Activated CD8-positive, alpha-beta memory T cell treated with anti-CD3 and anti-CD28 coated beads for 36 hours (primary cell): ENCODE measurements around the gene TRDMT1. TPM values are rescaled to one million over a fixed set of nuclear protein-coding genes. Genes with fewer than 3 reads are reported as not detected.

ENCODE experiments used
- CTCF ChIA-PET: fragments of 350-600 bp; sonication (Branson Sonifier 250); formaldehyde crosslinking; loops from one replicate; lab custom pipeline; 2021; ENCODE audit warnings: antibody characterized with exemption; lab: Charles Lee
- POLR2A ChIA-PET: fragments of 350-600 bp; sonication (Branson Sonifier 250); formaldehyde crosslinking; loops from one replicate; lab custom pipeline; 2021; ENCODE audit warnings: antibody characterized with exemption; lab: Charles Lee
- total RNA-seq, 2 experiments: library from RNA; stranded (reverse); gene quantifications; one replicate each; pipeline ENCODE4 v1.2.3, GENCODE V29; 2021

TRDMT1 gene
- total RNA-seq, 2 experiments from 2014 or later = 7.1 to 9.0 TPM

DNA sequence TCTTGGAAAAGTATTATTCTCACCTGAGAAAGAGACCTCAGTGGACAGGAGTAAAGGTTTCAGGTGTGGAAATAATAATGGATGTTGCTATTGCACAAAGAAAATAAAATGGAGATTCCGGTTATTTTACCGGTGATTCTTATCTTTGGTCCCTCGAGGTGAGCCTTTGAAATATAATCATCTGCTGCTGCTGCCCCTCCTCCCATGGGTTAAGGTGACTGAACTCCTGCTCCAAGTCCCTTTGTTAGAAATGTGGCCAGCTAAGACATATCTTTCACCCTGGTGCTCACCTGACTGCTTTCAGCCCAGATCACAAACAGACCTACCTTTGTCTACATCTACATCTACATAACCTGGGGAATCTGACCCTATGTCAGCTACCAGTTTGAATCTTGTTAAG is 77.5 kb downstream of the TRDMT1 start:
- CTCF ChIA-PET = no interaction called here
- POLR2A ChIA-PET = no interaction called here

DNA sequence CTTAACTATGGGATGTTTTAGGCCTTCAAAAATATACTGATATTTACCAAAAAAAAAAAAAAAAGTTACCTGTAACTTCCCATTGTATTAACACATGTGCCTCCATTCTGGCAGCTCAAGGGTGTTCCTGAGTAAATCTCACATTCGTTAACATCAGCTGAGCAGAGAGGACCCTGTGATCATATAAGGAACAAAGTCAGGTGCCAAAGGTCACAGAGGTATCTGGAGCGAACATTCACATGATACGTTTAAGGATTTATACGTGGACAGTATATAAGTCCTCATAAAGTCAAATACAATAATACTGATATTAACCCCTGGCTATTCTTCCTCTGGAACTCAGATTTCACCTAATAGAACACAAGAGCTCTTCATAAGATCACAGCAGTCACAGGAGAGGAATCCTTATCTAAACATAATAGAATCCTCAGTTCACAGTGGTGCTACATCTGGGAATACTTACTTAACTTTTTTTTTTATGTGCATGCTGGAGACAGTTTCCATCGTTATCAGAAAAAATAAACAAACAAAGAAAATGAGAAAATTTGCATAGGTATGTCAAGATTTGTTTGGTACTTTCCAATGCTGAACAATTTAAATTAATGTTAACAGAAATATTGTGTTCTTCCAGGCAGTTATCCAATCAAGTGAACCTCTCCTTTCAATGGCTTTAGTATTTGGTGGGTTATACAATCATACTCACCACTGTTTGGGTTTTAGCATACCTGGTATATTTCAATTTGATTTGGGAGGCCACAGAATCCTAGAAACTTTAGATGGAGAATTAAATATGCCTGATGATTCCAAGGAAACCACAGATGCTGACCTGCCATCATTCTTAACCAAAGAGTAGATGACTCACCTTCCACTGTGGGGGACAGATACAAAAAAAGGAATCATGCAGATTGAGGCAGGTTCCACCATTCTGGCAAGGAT is 78.5 kb downstream of the TRDMT1 start:
- CTCF ChIA-PET = no interaction called here
- POLR2A ChIA-PET = no interaction called here

- CTCF ChIA-PET = no interaction called here
- POLR2A ChIA-PET = no interaction called here
These were observed 79.4 kb downstream of the TRDMT1 start for GRCh38 chr10:17122052-17122451.

- ChIA-PET POLR2A (no interaction called here), CTCF (no interaction called here)
These were observed 80.8 kb downstream of the TRDMT1 start for GRCh38 chr10:17120694-17121093.

DNA sequence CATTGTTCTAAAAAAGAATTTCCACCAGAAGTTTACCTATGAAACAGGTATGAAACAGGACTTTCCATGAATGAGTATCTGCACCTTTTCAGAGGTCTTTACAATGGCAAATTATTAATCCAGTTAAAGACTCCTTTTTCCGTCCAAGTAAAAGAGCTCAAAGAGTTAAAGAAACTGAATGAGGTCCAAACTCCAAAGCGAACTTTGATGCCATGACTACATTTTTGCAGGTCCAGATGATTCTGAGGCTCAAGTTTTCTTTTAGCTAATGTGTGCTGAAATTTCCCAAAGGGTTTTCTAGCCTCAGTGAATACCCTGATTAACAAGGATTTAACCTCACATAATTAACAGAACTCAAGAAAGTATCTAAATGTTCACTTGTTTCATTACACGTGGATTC is 81.6 kb downstream of the TRDMT1 start:
- ChIA-PET CTCF (no interaction called here), POLR2A (no interaction called here)

GRCh38 chr10:17116193-17116592 is 85.3 kb downstream of the TRDMT1 start:
- POLR2A ChIA-PET = no interaction called here

GRCh38 chr10:17115683-17116082 is 85.8 kb downstream of the TRDMT1 start:
- ChIA-PET CTCF (no interaction called here), POLR2A (interaction anchor here (0.7 kb wide), 2 partner anchors 9 to 246 kb away, joined by 4 to 6 read pairs; no protein-coding TSS in a partner anchor)

More at GRCh38 chr10:17116193-17116592, 85.3 kb downstream of the TRDMT1 start:
- CTCF ChIA-PET = no interaction called here

- CTCF ChIA-PET = interaction anchor here (0.7 kb wide), 1 partner anchor 52 kb away, joined by 4 read pairs; no protein-coding TSS in a partner anchor
- POLR2A ChIA-PET = interaction anchor here (0.7 kb wide), 2 partner anchors 9 to 245 kb away, joined by 4 to 6 read pairs; no protein-coding TSS in a partner anchor
These were observed 86.5 kb downstream of the TRDMT1 start for GRCh38 chr10:17114878-17115444.

DNA sequence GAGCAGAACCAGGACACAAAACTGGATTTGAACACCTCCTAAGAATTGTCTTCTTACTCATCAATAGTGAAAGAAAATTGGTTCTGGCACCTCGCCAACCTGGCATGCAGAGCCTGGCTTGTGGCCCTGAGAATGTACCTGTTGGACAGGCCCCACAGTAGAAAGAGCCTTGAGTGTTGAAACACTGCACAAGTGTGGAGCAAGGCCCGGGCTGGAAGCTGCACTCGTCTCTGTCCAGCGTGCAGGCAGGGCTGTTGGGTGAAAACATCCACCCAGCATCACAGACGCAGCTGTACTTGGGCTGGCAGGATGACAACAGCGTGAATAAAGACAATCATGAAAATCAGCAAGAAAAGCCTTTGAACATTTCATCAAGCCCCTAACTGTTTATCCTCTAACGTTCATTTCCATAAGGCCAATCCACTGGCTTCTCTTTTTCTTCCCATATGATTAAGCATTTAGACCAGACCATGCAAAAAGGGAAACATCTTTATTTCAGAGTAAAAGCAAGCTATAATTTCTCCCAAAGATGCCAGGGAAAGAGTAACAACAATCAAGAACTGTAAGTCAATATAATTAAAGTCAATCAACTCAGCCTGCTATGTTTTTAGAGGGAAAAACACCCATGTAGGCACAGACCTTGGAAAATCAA is 87.5 kb downstream of the TRDMT1 start:
- ChIA-PET POLR2A (no interaction called here), CTCF (no interaction called here)

DNA sequence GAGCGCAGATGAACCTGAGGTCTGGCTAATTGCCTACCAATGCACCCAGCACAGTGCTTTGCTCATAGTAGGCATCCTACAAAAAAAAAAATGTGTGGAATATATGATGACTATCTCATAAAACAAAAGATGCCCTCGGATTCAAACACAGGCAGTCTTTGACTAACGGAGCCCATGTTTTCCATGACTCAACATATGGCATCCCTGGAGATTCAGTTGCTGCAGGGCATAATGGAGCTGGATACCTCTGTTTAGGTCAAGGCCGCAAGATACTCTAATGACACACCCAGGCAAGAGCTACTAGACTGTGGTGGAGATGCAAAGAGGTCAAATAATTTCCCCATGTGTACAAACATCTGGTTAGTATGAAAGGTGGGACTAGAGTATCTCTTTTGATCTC is 88.1 kb downstream of the TRDMT1 start:
- CTCF ChIA-PET = no interaction called here
- POLR2A ChIA-PET = no interaction called here

GRCh38 chr10:17112566-17112965 is 88.9 kb downstream of the TRDMT1 start:
- CTCF ChIA-PET = no interaction called here
- POLR2A ChIA-PET = no interaction called here

DNA sequence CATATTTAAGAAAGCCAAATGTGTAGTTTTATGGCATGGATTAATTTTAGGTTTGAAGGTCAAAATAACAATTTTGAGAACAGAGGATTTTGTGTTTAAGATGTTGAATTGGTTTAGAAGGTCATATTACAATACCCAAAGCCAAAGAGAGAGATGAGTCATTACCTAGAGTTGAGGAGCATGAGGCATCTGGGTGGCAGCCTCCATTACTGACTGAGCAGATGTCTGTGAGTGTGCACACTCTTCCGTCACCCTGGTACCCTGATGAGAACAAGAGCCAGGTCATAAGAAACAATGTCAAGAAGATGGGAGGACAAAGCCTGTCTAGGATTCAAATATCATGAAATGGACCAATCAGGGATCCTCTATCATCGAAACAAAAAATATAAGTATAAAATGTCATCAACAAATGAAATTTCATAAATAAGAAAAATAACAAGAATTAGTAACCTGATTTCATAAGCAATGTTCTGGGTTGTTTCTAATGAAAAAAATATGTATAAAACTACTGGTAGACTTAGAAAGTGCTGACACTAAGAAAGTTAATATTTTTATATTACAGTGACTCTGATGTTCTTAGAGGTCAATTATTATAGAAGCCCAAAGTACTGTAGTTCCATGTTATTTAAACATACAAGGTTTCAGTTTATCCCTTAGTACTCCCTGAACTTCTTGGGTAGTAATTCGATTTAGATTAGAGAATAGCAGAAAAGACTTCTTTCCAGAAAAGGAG is 91.8 kb downstream of the TRDMT1 start:
- CTCF ChIA-PET = no interaction called here
- POLR2A ChIA-PET = no interaction called here

DNA sequence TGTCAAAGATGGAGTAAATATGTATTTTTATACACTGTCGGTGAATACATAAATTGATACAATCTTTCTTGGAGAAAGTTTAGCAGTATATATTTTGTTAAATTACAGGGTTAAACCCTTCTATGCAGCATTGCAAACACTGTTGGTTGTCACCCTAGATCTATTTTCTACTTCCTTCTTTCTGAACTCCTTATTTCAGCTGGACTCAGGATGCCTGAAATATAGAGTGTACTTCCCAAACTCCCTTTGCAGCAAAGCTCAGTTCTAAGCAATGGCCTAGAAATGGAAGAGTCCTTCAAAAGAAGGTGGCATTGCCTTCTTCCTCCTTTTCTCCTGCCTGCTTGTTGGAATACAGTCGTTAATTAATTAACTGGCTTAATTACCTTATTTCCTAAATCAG is 92.4 kb downstream of the TRDMT1 start:
- ChIA-PET CTCF (no interaction called here), POLR2A (no interaction called here)

DNA sequence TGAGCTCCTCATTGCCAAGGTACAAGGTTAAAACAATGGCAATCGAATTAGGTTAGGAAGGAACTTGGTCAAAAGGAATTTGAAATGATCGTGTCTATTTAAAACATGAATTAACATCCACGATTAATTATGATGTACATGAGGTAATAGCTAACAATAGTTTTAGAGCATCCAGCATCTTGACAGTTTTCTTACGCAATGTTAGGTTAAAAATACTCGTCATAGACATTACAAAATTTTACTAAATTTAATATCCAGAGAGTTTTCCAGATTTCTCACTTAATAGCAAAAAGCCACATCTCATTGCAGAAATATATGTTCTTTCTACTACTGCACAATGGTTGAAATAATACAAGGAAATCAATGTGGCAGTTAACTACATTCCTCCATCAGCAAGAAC is 94.5 kb downstream of the TRDMT1 start:
- CTCF ChIA-PET = no interaction called here
- POLR2A ChIA-PET = no interaction called here

DNA sequence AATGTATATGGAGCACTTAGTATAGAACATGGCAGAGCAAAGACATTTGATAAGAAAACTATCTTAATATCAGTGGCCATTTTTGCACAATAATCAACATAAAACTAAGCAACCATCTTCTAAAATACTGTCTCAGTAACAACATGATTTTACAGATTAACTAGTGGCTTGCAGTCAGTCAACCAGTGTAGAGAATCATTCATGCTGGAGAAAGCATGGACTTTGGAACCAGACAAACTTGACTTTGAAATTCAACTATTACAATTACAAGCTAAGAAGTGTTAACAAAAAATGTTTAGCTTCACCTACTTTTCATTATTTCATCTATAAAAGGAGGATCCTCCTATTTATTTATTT is 99.6 kb downstream of the TRDMT1 start:
- POLR2A ChIA-PET = no interaction called here
- CTCF ChIA-PET = interaction anchor here (0.7 kb wide), 1 partner anchor 1968 kb away, joined by 4 read pairs; no protein-coding TSS in a partner anchor

DNA sequence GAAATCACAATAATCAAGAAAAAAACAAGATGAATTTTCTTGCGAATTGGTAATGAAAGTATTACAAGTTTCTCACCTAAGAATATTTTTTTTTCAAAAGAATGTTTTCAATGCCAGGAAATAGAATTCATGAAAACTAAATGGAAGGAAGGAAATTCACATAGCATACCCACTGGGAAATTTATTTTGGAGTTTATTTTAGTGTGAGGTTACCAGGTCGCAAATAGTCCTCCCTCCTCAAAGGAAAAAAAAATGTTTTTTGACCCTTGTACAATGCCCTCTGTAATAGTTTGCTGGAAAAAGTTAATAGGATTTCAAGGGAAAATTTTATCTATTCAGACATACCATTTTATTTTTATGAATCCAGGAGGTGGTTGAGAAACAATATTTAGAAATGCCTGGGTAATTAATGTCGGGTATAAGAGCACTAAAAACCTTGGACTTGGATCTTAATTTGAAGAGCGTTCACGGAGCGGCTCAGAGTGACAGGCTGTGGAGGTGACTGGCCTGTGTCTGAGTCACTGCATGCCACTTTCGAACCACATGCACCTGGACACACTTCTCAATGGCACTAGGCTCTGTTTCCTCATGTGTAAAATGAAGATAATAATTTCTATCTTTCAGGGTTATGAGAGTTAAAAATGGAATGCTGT is 100.1 kb downstream of the TRDMT1 start:
- POLR2A ChIA-PET = no interaction called here
- CTCF ChIA-PET = no interaction called here

DNA sequence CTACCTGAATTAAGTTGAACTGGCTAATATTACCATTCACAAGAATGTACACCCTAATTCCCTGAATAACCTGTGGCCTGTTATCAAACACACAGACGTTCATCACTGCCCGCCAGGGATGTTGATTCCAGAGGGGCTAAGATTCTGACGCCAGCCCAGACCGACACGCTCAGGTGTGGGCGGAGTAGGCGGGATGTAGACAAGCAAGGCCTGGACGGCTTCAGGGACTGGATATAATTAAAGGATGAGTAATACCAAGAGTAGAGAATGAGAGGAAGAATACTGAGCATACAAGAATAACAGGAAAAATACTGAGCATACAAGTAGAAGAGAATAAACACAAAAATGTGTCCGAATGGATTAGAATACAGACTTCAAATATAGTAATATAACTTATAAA is 100.9 kb downstream of the TRDMT1 start:
- ChIA-PET CTCF (no interaction called here), POLR2A (no interaction called here)

- CTCF ChIA-PET = no interaction called here
- POLR2A ChIA-PET = no interaction called here
These were observed 103.5 kb downstream of the TRDMT1 start for GRCh38 chr10:17098012-17098411.
